22Rv1 (cell line): ENCODE measurements around the gene CC2D2A.

Experiments
- H3K27ac ChIP-seq: fragments of 450-650 bp; 2 replicates; pipeline ENCODE4 v1.5.1; 2017
- CTCF ChIP-seq: fragments of 450-650 bp; IDR thresholded peaks from 2 replicates; pipeline ENCODE4 v1.5.1; 2017; ENCODE audit warnings: mild to moderate bottlenecking
- ZFX ChIP-seq: fragments of 450-650 bp; IDR thresholded peaks from 2 replicates; pipeline ENCODE4 v1.6.1; 2017; ENCODE audit warnings: antibody characterized with exemption, borderline replicate concordance

Gene CC2D2A

GRCh38 chr4:15557786-15558550 lies 88.3 kb downstream of the CC2D2A start:
- no peak overlapping the region for H3K27ac ChIP-seq
- no peak for TF ChIP-seq ZFX
- TF ChIP-seq CTCF, result no peak

- no peak for TF ChIP-seq ZFX
- no peak for TF ChIP-seq CTCF
- no peak overlapping the region for H3K27ac ChIP-seq
These were observed 88.9 kb downstream of the CC2D2A start for GRCh38 chr4:15558561-15558960.

- no peak for TF ChIP-seq CTCF
- no peak for TF ChIP-seq ZFX
- H3K27ac ChIP-seq, result no peak overlapping the region
These were observed 92.4 kb downstream of the CC2D2A start for GRCh38 chr4:15562114-15562513.

- no peak for TF ChIP-seq ZFX
- no peak for TF ChIP-seq CTCF
- H3K27ac ChIP-seq, result no peak overlapping the region
These were observed 92.9 kb downstream of the CC2D2A start for GRCh38 chr4:15562623-15563022.

- no peak overlapping the region for H3K27ac ChIP-seq
- no peak for TF ChIP-seq CTCF
- no peak for TF ChIP-seq ZFX
These were observed 94.2 kb downstream of the CC2D2A start for GRCh38 chr4:15563871-15564270.

GRCh38 chr4:15568821-15569220 lies 99.1 kb downstream of the CC2D2A start:
- no peak for TF ChIP-seq ZFX
- no peak for TF ChIP-seq CTCF
- H3K27ac ChIP-seq, result no peak overlapping the region

GRCh38 chr4:15569746-15570145 lies 100.1 kb downstream of the CC2D2A start:
- TF ChIP-seq CTCF (no peak), ZFX (no peak)

More at GRCh38 chr4:15569746-15570145, 100.1 kb downstream of the CC2D2A start:
- H3K27ac ChIP-seq, result no peak overlapping the region
